Mesendoderm (in vitro differentiated cells): ENCODE data around the gene STARD10.

Source experiments
- DNase-seq: peaks from one replicate; pipeline ENCODE4 v3.0.0; 2013
- H2AK5ac ChIP-seq: 2 replicates; pipeline ENCODE4 v1.6.1; 2013; ENCODE audit warnings: low read length, inconsistent platforms
- H2BK120ac ChIP-seq: 2 replicates; pipeline ENCODE4 v1.6.1; 2013; ENCODE audit warnings: low read depth, mild to moderate bottlenecking, low read length, moderate library complexity, mixed read lengths
- H2BK15ac ChIP-seq: replicated peaks from 2 replicates; pipeline ENCODE4 v1.6.1; 2013; ENCODE audit warnings: low read depth, mild to moderate bottlenecking, moderate library complexity
- H2BK5ac ChIP-seq: 2 replicates; pipeline ENCODE4 v1.6.1; 2013; ENCODE audit warnings: low read length, inconsistent platforms
- H3K18ac ChIP-seq: 2 replicates; pipeline ENCODE4 v1.6.1; 2013; ENCODE audit warnings: mild to moderate bottlenecking, low read length, mixed read lengths
- H3K23ac ChIP-seq: one replicate; pipeline ENCODE4 v1.6.1; 2013; ENCODE audit warnings: low read length
- H3K27ac ChIP-seq: 2 replicates; pipeline ENCODE4 v1.5.1; 2013; ENCODE audit warnings: low read depth, mild to moderate bottlenecking, inconsistent platforms, low read length, moderate library complexity
- H3K27me3 ChIP-seq: 2 replicates; pipeline ENCODE4 v1.6.1; 2013; ENCODE audit warnings: low read length, control low read depth, mild to moderate bottlenecking, inconsistent platforms; ENCODE audit not compliant: insufficient read depth, poor library complexity
- H3K36me3 ChIP-seq: 2 replicates; pipeline ENCODE4 v1.6.1; 2013; ENCODE audit warnings: low read length, inconsistent platforms; ENCODE audit not compliant: control insufficient read depth, insufficient read depth
- H3K4ac ChIP-seq: one replicate; pipeline ENCODE4 v1.6.1; 2013; ENCODE audit warnings: low read depth, mild to moderate bottlenecking, low read length, moderate library complexity
- H3K4me1 ChIP-seq: 2 replicates; pipeline ENCODE4 v1.6.1; 2013; ENCODE audit warnings: low read depth, low read length, inconsistent platforms; ENCODE audit not compliant: control insufficient read depth
- H3K4me2 ChIP-seq: 2 replicates; pipeline ENCODE4 v1.6.1; 2013; ENCODE audit warnings: low read length
- H3K4me3 ChIP-seq: 2 replicates; pipeline ENCODE4 v1.5.1; 2013; ENCODE audit warnings: mild to moderate bottlenecking, low read length
- H3K56ac ChIP-seq: one replicate; pipeline ENCODE4 v1.6.1; 2013; ENCODE audit warnings: low read length
- H3K79me1 ChIP-seq: 2 replicates; pipeline ENCODE4 v1.6.1; 2013; ENCODE audit warnings: low read length, inconsistent platforms
- H3K79me2 ChIP-seq: 2 replicates; pipeline ENCODE4 v1.6.1; 2013; ENCODE audit warnings: mild to moderate bottlenecking, low read length; ENCODE audit not compliant: control insufficient read depth, insufficient read depth
- H3K9ac ChIP-seq: 2 replicates; pipeline ENCODE4 v1.6.1; 2013; ENCODE audit warnings: low read length, inconsistent platforms
- H4K5ac ChIP-seq: one replicate; pipeline ENCODE4 v1.6.1; 2013; ENCODE audit warnings: low read length
- H4K8ac ChIP-seq: one replicate; pipeline ENCODE4 v1.6.1; 2013; ENCODE audit warnings: low read depth, mild to moderate bottlenecking, control low read depth, low read length, moderate library complexity
- WGBS: extraction: QIAGEN DNeasy Blood & Tissue Kit; methylation state at CpG from one replicate; pipeline ENCODE4 v1.1.7; 2013; ENCODE audit warnings: low lambda C conversion rate, missing lambda C conversion rate; ENCODE audit not compliant: insufficient coverage; ENCODE audit errors: extremely low coverage; 5-methylcytosine and 5-hydroxymethylcytosine counted together

The STARD10 gene

DNA sequence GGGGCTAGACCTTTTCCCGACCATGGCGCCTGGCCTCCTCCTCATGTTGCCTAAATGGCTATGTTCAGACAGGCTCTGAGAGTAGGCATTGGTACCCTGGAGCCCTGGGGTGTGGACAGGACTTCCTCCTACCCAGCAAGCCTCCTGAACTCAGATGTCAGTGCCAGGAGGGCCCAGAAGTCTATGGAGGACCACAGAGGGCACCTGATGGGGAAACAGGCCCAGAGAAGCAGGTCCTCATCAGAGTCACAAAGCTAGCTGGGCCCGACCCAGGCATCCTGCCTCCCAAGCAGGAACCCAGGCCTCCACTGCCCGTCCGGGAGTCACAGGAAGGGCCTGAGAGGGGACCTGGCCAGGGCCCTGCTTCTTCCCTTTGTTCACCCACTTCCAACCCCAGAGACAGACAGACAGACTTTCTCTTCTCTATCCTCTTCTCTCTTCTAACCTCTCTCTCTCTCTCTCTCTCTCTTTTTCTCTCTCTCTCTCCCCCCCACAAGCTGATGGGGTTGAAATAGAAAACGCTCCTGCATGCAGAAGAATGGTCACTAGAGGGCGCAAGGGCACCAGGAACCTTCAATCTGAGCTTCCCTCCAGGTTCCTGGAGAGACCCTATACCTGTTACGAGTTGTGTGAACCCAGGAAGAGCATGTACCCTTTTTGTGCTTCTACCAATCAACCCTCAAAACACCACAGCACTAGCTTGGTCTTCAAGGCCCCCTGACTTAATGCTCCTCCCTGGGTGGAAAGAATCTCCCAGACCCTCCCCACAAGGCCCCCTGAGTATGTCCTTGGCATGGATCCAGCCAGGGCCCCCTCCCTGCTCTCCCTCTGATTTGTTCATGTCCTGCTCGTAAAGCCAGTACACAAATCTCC, 68.8 kb downstream of the STARD10 start:
- Histone ChIP-seq H3K56ac (no peak overlapping the region), H3K36me3 (no peaks in the 10 kb centered on the region), H2BK120ac (no peak overlapping the region), H3K4ac (no peak overlapping the region), H3K27ac (no peak overlapping the region), H4K5ac (no peak overlapping the region), H3K23ac (no peak overlapping the region), H3K79me2 (peaks cover 37% of the 10 kb centered on the region), H2AK5ac (no peak overlapping the region), H4K8ac (no peak overlapping the region), H2BK15ac (no peak overlapping the region), H2BK5ac (no peak overlapping the region), H3K79me1 (peaks cover 33% of the 10 kb centered on the region), H3K9ac (no peak overlapping the region), H3K18ac (no peak overlapping the region), H3K4me2 (no peak overlapping the region), H3K4me1 (peaks cover 10% of the 10 kb centered on the region), H3K4me3 (no peak overlapping the region), H3K27me3 (no peaks in the 10 kb centered on the region)
- DNase-seq = peak; percentile 90
- no CpG with 5 or more reads among the region's 9 CpGs for WGBS

DNA sequence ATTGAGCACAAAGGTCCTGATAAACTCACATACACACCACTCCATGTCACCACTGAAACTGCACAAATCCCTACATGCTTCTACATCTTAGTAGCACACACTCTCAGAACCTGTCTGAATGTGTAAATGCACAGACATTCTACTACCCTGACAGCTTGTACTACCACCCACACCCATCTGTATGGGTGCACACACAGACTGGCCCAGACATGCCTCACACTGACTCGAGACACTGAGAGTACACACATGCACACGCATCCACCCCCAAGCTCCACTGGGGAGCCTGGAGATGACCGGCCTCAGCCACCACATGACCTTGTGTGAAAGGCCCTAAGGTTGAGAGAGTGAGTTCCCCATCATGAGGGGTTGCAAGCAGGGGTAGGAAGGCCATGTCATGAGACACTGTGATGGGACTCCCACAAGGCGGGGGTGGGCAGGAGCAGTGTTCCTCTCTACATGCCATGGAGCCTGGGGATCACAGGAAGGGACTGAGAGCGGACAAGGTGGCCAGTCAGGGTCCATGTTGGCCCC, 69.8 kb downstream of the STARD10 start:
- Histone ChIP-seq H3K56ac (no peak overlapping the region), H2AK5ac (no peak overlapping the region), H3K23ac (no peak overlapping the region), H3K4me3 (no peak overlapping the region), H3K4ac (no peak overlapping the region), H3K9ac (no peak overlapping the region), H3K79me1 (peaks cover 40% of the 10 kb centered on the region), H3K79me2 (peaks cover 44% of the 10 kb centered on the region), H2BK15ac (no peak overlapping the region), H3K18ac (no peak overlapping the region), H3K27ac (no peak overlapping the region), H4K8ac (no peak overlapping the region), H3K4me2 (no peak overlapping the region), H4K5ac (no peak overlapping the region), H3K27me3 (no peaks in the 10 kb centered on the region), H3K4me1 (peaks cover 10% of the 10 kb centered on the region), H2BK5ac (no peak overlapping the region), H3K36me3 (no peaks in the 10 kb centered on the region), H2BK120ac (no peak overlapping the region)
- WGBS = no CpG with 5 or more reads among the region's 5 CpGs
- no peak for DNase-seq

DNA sequence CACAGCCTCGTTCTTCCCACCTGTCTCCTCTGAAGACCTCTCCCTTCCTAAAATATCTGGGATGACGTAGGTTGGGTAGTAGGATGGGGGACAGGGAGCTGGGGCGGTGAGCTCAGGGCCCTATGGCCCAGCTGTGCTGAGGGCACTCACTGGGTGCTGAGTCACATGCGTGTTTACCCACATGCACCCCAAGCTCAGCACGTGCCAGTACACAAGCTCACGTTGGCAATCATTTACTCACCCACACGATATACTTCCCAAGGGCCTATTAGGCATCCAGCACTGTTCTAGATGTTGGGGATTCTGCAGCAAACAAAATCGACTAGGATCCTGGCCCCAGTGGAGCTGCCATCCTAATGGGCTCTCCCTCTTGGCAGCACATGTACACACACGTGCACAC, 70.3 kb downstream of the STARD10 start:
- Histone ChIP-seq H3K4me3 (no peak overlapping the region), H3K4me1 (peaks cover 10% of the 10 kb centered on the region), H3K56ac (no peak overlapping the region), H3K27ac (no peak overlapping the region), H3K9ac (no peak overlapping the region), H3K4ac (no peak overlapping the region), H4K5ac (no peak overlapping the region), H3K27me3 (no peaks in the 10 kb centered on the region), H2BK15ac (no peak overlapping the region), H2AK5ac (no peak overlapping the region), H3K79me2 (peaks cover 44% of the 10 kb centered on the region), H3K79me1 (peaks cover 40% of the 10 kb centered on the region), H3K36me3 (no peaks in the 10 kb centered on the region), H2BK120ac (no peak overlapping the region), H4K8ac (no peak overlapping the region), H3K18ac (no peak overlapping the region), H3K23ac (no peak overlapping the region), H2BK5ac (no peak overlapping the region), H3K4me2 (no peak overlapping the region)
- WGBS = no CpG with 5 or more reads among the region's 9 CpGs
- no peak for DNase-seq

DNA sequence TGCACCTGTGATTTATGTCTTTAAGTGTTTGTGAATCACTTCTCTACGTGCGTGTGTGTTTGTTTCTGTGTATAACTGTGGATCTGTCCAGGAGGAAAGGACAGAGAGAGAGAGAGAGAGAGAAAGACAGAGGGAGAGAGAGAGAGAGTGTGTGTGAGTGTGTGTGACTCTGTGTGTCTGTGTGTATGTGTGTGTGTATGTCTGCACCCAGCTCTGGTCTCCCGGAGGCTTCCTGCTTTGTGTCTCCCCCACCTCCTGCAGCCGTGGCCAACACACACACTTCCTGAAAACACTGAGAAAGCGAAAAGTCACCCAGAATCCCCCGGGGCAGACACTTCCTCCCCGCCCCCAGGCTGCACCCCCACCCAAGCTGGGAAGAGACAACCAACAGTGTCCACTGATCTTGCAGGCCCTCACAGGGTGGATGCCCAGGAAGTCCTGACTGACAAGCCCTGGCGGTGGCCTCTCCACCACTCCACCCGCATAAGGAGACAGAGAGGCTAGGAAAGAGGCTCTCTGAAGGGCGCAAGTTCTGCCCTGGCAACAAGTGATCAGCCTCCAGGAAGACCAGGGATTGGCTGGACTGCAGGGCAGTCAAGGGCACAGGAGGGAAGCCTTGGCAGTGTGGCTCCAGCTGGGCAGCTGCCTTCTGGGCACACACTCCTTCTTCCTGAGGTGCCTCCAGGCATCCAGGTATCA, 71.6 kb downstream of the STARD10 start:
- WGBS = no CpG with 5 or more reads among the region's 10 CpGs
- Histone ChIP-seq H3K27me3 (no peaks in the 10 kb centered on the region), H3K4me3 (no peak overlapping the region)

DNA sequence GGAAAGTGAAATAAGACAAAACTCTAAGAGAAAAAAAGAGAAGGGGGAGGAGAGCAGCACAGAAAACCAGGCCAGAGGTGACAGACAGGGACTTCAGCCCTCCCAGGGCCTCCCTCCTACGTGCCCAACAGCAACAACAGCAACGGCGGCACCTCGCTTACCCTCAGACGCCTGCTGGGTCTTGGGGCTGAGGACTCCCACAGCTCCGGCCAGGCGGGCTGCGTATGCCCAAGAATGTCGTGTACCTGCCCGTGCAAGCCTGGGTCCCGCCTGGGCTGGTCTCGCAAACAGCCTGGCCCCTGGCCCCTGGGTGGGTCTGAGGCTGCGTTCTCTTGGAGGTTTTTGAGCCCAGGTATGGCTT, 72.2 kb downstream of the STARD10 start:
- no peak overlapping the region for H3K4me2 ChIP-seq
- H3K4me3 ChIP-seq = no peak overlapping the region
- no peak overlapping the region for H3K27ac ChIP-seq
- H2BK5ac ChIP-seq = no peak overlapping the region
- H3K56ac ChIP-seq = peak overlapping the region; percentile 84
- H3K18ac ChIP-seq = no peak overlapping the region
- no peak overlapping the region for H2BK15ac ChIP-seq
- H4K5ac ChIP-seq = no peak overlapping the region
- peaks cover 44% of the 10 kb centered on the region for H3K79me2 ChIP-seq
- H2BK120ac ChIP-seq = no peak overlapping the region
- DNase-seq = peak; percentile 48
- no peak overlapping the region for H3K23ac ChIP-seq
- no peak overlapping the region for H3K4ac ChIP-seq
- H3K36me3 ChIP-seq = peaks cover 4% of the 10 kb centered on the region
- no CpG with 5 or more reads among the region's 13 CpGs for WGBS
- H3K4me1 ChIP-seq = peaks cover 10% of the 10 kb centered on the region
- no peak overlapping the region for H4K8ac ChIP-seq
- peaks cover 50% of the 10 kb centered on the region for H3K79me1 ChIP-seq
- H2AK5ac ChIP-seq = no peak overlapping the region
- H3K27me3 ChIP-seq = no peaks in the 10 kb centered on the region
- peak overlapping the region; percentile 55 for H3K9ac ChIP-seq

More for the DNA sequence above, 71.6 kb downstream of the STARD10 start:
- no peak overlapping the region for H4K5ac ChIP-seq
- H3K9ac ChIP-seq = peak overlapping the region; percentile 55
- H3K79me1 ChIP-seq = peaks cover 49% of the 10 kb centered on the region
- H3K27ac ChIP-seq = no peak overlapping the region
- no peak overlapping the region for H3K4me2 ChIP-seq
- peak overlapping the region; percentile 5 for H2BK5ac ChIP-seq
- peak overlapping the region; percentile 15 for H3K23ac ChIP-seq
- DNase-seq = peak; percentile 75
- H2BK15ac ChIP-seq = no peak overlapping the region
- peaks cover 10% of the 10 kb centered on the region for H3K4me1 ChIP-seq
- H3K18ac ChIP-seq = no peak overlapping the region
- no peak overlapping the region for H3K4ac ChIP-seq
- H2AK5ac ChIP-seq = no peak overlapping the region
- H3K36me3 ChIP-seq = peaks cover 4% of the 10 kb centered on the region
- H2BK120ac ChIP-seq = no peak overlapping the region
- peak overlapping the region; percentile 84 for H3K56ac ChIP-seq
- peaks cover 44% of the 10 kb centered on the region for H3K79me2 ChIP-seq
- H4K8ac ChIP-seq = no peak overlapping the region
